H1 (cell line): ENCODE data around the gene ELMO1.

Source experiments
- BCL11A ChIP-seq, 2 experiments: IDR thresholded peaks; one replicate each; pipeline ENCODE4 v1.6.1; 2011; ENCODE audit warnings: low read depth in 2 of 2, low read length in 2 of 2, mild to moderate bottlenecking in 2 of 2
- CBX8 ChIP-seq: fragments of 300-800, 300-1000 bp; sonication (generic); IDR thresholded peaks from 2 replicates; pipeline ENCODE4 v1.7.1; 2016; ENCODE audit warnings: low read depth, low read length, borderline replicate concordance
- CEBPB ChIP-seq: IDR thresholded peaks from 2 replicates; pipeline ENCODE4 v1.6.1; 2012; ENCODE audit warnings: low read depth, low read length
- CREB1 ChIP-seq: IDR thresholded peaks from 2 replicates; pipeline ENCODE4 v1.6.1; 2012; ENCODE audit warnings: inconsistent platforms
- EGR1 ChIP-seq: IDR thresholded peaks from 2 replicates; pipeline ENCODE4 v1.6.1; 2011; ENCODE audit warnings: low read depth, low read length, borderline replicate concordance
- KDM1A ChIP-seq: fragments of 200-600, 300-600 bp; sonication (generic); IDR thresholded peaks from 2 replicates; pipeline ENCODE4 v1.7.1; 2016; ENCODE audit warnings: mild to moderate bottlenecking, low read length, borderline replicate concordance
- POLR2A ChIP-seq, 2 experiments: IDR thresholded peaks; 1 replicate in 1 of 2; 2 replicates in 1 of 2; pipeline ENCODE4 v1.6.1; 2011; ENCODE audit warnings: low read depth in 2 of 2, low read length in 2 of 2, mild to moderate bottlenecking in 2 of 2; ENCODE audit errors: control extremely low read depth in 1 of 2
- POLR2AphosphoS5 ChIP-seq: IDR thresholded peaks from 2 replicates; pipeline ENCODE4 v1.6.1; 2011; ENCODE audit warnings: low read depth, low read length
- RAD21 ChIP-seq, 2 experiments: IDR thresholded peaks in 1 of 2; conservative IDR thresholded peaks in 1 of 2; 2 replicates each; pipeline ENCODE4 v1.6.1; 2011; ENCODE audit warnings: low read depth in 2 of 2, low read length in 2 of 2, improper control_type of control experiment in 1 of 2, inconsistent platforms in 1 of 2, mild to moderate bottlenecking in 1 of 2, moderate library complexity in 1 of 2
- RFX5 ChIP-seq: IDR thresholded peaks from 2 replicates; pipeline ENCODE4 v1.6.1; 2011; ENCODE audit warnings: low read depth, low read length, improper control_type of control experiment, borderline replicate concordance
- RXRA ChIP-seq: IDR thresholded peaks from 2 replicates; pipeline ENCODE4 v1.6.1; 2011; ENCODE audit warnings: low read depth, mild to moderate bottlenecking, low read length, moderate library complexity; ENCODE audit not compliant: insufficient read depth
- YY1 ChIP-seq: IDR thresholded peaks from 2 replicates; pipeline ENCODE4 v1.6.1; 2011; ENCODE audit warnings: low read depth, mild to moderate bottlenecking, low read length
- TF ChIP-seq, protein P1 (sequence below), 3 experiments: IDR thresholded peaks; 1 replicate in 2 of 3; 2 replicates in 1 of 3; pipeline versions ENCODE4 v1.5.1 to v1.6.1; 2011; ENCODE audit warnings: low read length in 3 of 3, mild to moderate bottlenecking in 3 of 3, inconsistent platforms in 2 of 3, low read depth in 1 of 3, moderate library complexity in 1 of 3; ENCODE audit not compliant: insufficient read depth in 1 of 3; ENCODE audit errors: control extremely low read depth in 1 of 3
- TF ChIP-seq, protein P2 (sequence below): IDR thresholded peaks from 2 replicates; pipeline ENCODE4 v1.6.1; 2011; ENCODE audit warnings: low read length, improper control_type of control experiment

DNA sequence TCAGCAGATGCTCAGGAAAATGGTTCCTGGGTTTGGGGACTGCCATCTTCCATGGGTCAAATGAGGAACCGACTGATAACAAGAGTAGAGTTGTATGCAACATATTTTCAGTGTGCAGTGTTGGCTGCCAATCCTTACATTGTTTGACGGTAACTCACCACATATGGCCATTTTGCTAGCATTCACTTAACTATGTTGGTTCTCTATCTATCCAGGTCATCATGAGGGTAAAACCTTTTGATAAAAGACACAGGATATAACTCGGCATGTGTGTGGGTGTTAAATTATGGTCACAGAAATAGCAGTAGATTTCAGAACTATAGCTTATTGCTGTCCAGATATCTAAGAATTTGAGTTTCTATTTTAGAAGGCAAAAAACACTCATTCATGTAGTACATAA lies 583.6 kb downstream of the ELMO1 start:
- TF ChIP-seq CEBPB: no peak
- TF ChIP-seq POLR2A (IDR thresholded peaks at IDR 0.05; ENCODE audit: control extremely low read depth in 1 of 2, low read depth in 2 of 2, low read length in 2 of 2): no peak
- TF ChIP-seq CBX8: no peak
- TF ChIP-seq RFX5: no peak
- TF ChIP-seq, protein P1, sequence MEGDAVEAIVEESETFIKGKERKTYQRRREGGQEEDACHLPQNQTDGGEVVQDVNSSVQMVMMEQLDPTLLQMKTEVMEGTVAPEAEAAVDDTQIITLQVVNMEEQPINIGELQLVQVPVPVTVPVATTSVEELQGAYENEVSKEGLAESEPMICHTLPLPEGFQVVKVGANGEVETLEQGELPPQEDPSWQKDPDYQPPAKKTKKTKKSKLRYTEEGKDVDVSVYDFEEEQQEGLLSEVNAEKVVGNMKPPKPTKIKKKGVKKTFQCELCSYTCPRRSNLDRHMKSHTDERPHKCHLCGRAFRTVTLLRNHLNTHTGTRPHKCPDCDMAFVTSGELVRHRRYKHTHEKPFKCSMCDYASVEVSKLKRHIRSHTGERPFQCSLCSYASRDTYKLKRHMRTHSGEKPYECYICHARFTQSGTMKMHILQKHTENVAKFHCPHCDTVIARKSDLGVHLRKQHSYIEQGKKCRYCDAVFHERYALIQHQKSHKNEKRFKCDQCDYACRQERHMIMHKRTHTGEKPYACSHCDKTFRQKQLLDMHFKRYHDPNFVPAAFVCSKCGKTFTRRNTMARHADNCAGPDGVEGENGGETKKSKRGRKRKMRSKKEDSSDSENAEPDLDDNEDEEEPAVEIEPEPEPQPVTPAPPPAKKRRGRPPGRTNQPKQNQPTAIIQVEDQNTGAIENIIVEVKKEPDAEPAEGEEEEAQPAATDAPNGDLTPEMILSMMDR (IDR thresholded peaks at IDR 0.05; ENCODE audit: control extremely low read depth in 1 of 3, insufficient read depth in 1 of 3, low read depth in 1 of 3, low read length in 3 of 3): no peak
- TF ChIP-seq, protein P2, sequence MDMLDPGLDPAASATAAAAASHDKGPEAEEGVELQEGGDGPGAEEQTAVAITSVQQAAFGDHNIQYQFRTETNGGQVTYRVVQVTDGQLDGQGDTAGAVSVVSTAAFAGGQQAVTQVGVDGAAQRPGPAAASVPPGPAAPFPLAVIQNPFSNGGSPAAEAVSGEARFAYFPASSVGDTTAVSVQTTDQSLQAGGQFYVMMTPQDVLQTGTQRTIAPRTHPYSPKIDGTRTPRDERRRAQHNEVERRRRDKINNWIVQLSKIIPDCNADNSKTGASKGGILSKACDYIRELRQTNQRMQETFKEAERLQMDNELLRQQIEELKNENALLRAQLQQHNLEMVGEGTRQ: no peak
- no peak for TF ChIP-seq RAD21 (IDR thresholded peaks at IDR 0.05 in 1 of 2, conservative IDR thresholded peaks at IDR 0.05 in 1 of 2; ENCODE audit: low read depth in 2 of 2, low read length in 2 of 2)
- no peak for TF ChIP-seq CREB1
- TF ChIP-seq POLR2AphosphoS5: no peak
- no peak for TF ChIP-seq BCL11A (IDR thresholded peaks at IDR 0.05; ENCODE audit: low read depth in 2 of 2, low read length in 2 of 2)
- TF ChIP-seq KDM1A: no peak
- TF ChIP-seq EGR1: no peak
- no peak for TF ChIP-seq RXRA
- TF ChIP-seq YY1: no peak
